BJ (cell line): ENCODE results near the gene IL22RA2. TPM values are rescaled to one million over a fixed set of nuclear protein-coding genes. Genes with fewer than 3 reads are reported as not detected.

Source experiments
- CTCF ChIA-PET: fragments of 350-600 bp; formaldehyde crosslinking; extraction: SDS; loops from one replicate; lab custom pipeline; 2021; ENCODE audit warnings: antibody characterized with exemption, inconsistent platforms; lab: Yijun Ruan, JAX
- POLR2A ChIA-PET: fragments of 300-600 bp; sonication (Branson Sonifier 250); formaldehyde crosslinking; extraction: SDS; loops from one replicate; lab custom pipeline; 2021; ENCODE audit warnings: antibody characterized with exemption; lab: Charles Lee
- DNase-seq: peaks from one replicate; pipeline ENCODE4 v3.0.0-alpha.2; 2011; ENCODE audit warnings: low read depth
- H3K27me3 ChIP-seq: 2 replicates; pipeline ENCODE4 v1.6.0; 2011; ENCODE audit warnings: low read length; ENCODE audit not compliant: control insufficient read depth, insufficient read depth
- H3K36me3 ChIP-seq: 2 replicates; pipeline ENCODE4 v1.5.1; 2011; ENCODE audit warnings: low read length; ENCODE audit not compliant: control insufficient read depth, insufficient read depth
- H3K4me3 ChIP-seq: 2 replicates; pipeline ENCODE4 v1.5.1; 2011; ENCODE audit warnings: low read depth, mild to moderate bottlenecking, control low read depth, low read length
- polyA plus RNA-seq: library from polyadenylated mRNA; depleted of rRNA; stranded (reverse); fragments of >200 nt; gene quantifications from 2 replicates; pipeline ENCODE4 v1.2.3, GENCODE V29; 2011
- TF ChIP-seq, protein P1 (sequence below): IDR thresholded peaks from 2 replicates; pipeline ENCODE4 v1.5.1; 2011; ENCODE audit warnings: low read depth, mild to moderate bottlenecking, control low read depth, inconsistent platforms, low read length, moderate library complexity; ENCODE audit not compliant: insufficient read depth

Gene IL22RA2
- polyA plus RNA-seq, 1 experiment: not detected

DNA sequence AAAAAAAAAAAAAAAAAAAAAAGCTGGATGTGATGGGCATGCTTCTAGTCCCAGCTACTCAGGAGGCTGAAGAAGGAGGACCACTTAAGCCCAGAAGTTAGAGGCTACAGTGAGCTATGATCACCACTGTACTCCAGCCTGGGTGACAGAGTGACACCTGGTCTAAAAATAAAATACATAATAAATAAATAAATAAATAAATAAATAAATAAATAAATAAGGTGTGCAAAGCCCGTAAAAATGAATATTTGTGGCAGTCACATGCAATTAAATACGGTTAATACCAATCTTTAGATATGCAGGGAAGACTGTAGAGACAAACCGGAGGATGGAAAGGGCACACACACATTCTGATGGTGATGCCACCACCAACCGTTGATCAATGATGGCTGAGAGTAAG, 26.2 kb downstream of the IL22RA2 start:
- ChIA-PET POLR2A (no interaction called here), CTCF (no interaction called here)
- no peaks in the 10 kb centered on the region for H3K27me3 ChIP-seq
- H3K4me3 ChIP-seq: no peak overlapping the region
- DNase-seq: no peak
- TF ChIP-seq, protein P1, sequence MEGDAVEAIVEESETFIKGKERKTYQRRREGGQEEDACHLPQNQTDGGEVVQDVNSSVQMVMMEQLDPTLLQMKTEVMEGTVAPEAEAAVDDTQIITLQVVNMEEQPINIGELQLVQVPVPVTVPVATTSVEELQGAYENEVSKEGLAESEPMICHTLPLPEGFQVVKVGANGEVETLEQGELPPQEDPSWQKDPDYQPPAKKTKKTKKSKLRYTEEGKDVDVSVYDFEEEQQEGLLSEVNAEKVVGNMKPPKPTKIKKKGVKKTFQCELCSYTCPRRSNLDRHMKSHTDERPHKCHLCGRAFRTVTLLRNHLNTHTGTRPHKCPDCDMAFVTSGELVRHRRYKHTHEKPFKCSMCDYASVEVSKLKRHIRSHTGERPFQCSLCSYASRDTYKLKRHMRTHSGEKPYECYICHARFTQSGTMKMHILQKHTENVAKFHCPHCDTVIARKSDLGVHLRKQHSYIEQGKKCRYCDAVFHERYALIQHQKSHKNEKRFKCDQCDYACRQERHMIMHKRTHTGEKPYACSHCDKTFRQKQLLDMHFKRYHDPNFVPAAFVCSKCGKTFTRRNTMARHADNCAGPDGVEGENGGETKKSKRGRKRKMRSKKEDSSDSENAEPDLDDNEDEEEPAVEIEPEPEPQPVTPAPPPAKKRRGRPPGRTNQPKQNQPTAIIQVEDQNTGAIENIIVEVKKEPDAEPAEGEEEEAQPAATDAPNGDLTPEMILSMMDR: no peak
- no peaks in the 10 kb centered on the region for H3K36me3 ChIP-seq

- no peak for DNase-seq
- ChIA-PET CTCF (no interaction called here), POLR2A (no interaction called here)
- TF ChIP-seq, protein P1: no peak
- no peak overlapping the region for H3K4me3 ChIP-seq
- H3K36me3 ChIP-seq: no peaks in the 10 kb centered on the region
- H3K27me3 ChIP-seq: no peaks in the 10 kb centered on the region
These were observed 27.2 kb downstream of the IL22RA2 start for GRCh38 chr6:137146206-137146605.

- Histone ChIP-seq H3K36me3 (no peaks in the 10 kb centered on the region), H3K27me3 (no peaks in the 10 kb centered on the region), H3K4me3 (no peak overlapping the region)
- ChIA-PET POLR2A (no interaction called here), CTCF (no interaction called here)
- DNase-seq: no peak
- TF ChIP-seq, protein P1: no peak
These were observed 28.0 kb downstream of the IL22RA2 start for GRCh38 chr6:137145421-137145820.

DNA sequence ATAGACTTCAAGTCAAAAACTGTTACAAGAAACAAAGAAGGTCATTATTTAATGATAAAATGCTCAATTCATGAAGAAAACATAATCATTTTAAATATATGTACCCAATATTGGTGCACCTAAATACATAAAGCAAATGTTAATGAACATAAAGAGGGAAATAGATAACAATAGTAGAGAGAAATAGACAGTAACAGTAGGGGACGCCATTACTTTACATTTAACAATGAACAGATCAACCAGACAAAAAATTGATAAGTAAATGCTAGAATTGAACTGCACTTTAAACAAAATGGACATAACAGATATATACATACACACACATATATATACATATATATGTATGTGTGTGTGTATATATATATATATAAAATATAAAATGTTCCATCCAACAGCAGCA, 37.4 kb downstream of the IL22RA2 start:
- peaks cover 2% of the 10 kb centered on the region; the same call in 1 of the 2 replicates for H3K27me3 ChIP-seq
- POLR2A ChIA-PET: no interaction called here
- H3K36me3 ChIP-seq: no peaks in the 10 kb centered on the region
- no peak for DNase-seq
- no peak overlapping the region for H3K4me3 ChIP-seq
- CTCF ChIA-PET: no interaction called here
- TF ChIP-seq, protein P1: peak; percentile 38; the same call in 1 of the 2 replicates

GRCh38 chr6:137134483-137134882, 39.0 kb downstream of the IL22RA2 start:
- no peak for DNase-seq

More at GRCh38 chr6:137134483-137134882, 39.0 kb downstream of the IL22RA2 start:
- H3K36me3 ChIP-seq: no peaks in the 10 kb centered on the region
- H3K27me3 ChIP-seq: peaks cover 3% of the 10 kb centered on the region; the same call in 1 of the 2 replicates
- ChIA-PET POLR2A (no interaction called here), CTCF (no interaction called here)
- H3K4me3 ChIP-seq: no peak overlapping the region
- TF ChIP-seq, protein P1: no peak
